ENCODE measurements around the gene APBA2.
"Not testable (repeated sequence)": the region's sequence is repeated elsewhere in the genome, so short reads cannot be mapped to it uniquely, and the experiment has no call there.

APBA2 gene

GRCh38 chr15:28885630-28886430, at the start of gene APBA2:
APBA2 (plus strand) TSS chr15:28885974; CDS start chr15:29053885, 167,911 bp downstream.
- peak; percentile 57 for DNase-seq

DNA sequence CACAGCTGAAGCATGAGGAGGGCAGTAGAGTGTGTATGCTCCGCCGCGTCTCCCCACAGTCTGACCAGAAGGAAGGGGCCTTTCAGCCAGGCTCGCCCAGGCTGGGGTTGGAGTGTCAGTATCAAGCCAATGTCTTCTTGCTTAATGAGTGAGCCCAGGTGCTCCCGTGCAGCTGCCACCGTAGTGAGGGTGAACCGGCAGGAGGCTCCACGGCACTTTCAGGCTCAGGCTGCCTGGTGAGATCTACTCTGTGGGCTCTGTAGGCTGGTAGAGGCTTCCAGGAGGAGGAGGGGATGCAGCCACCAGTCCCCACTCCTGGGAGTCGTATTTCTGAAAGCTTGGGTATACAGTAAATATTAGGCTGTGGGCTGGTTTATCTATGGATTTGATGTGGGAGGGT, 45.5 kb upstream of the APBA2 start:
- DNase-seq = not testable (repeated sequence)

- DNase-seq = not testable (repeated sequence)
Measured at GRCh38 chr15:28842210-28842609, 43.6 kb upstream of the APBA2 start.

GRCh38 chr15:28843520-28843919, 42.3 kb upstream of the APBA2 start:
- not testable (repeated sequence) for DNase-seq

- DNase-seq = not testable (repeated sequence)
Measured at GRCh38 chr15:28844147-28844546, 41.6 kb upstream of the APBA2 start.

DNA sequence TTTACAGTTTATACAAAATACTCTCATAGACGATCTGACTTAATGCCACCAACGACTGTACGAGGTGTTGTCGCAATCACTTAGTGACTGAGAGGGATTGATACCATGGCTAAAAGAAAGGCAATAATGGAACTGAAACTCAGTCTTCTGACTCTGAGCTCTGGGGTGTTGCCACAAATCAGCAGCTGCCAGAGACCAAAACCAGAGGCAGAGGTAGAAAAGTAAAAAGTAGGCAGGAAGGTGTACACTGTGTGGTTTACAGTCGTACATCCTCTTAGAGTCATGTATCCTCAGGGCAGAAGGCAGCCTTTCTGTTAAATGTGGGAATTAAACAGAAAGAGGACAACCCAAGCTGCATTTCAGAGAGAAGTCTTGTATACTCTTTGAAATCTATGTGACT, 38.5 kb upstream of the APBA2 start:
- DNase-seq = not testable (repeated sequence)

GRCh38 chr15:28847959-28848358, 37.8 kb upstream of the APBA2 start:
- DNase-seq = not testable (repeated sequence)

- DNase-seq = peak; percentile 30
Measured at GRCh38 chr15:28848521-28848920, 37.3 kb upstream of the APBA2 start, which contains the start of gene GOLGA6L7. GOLGA6L7 (minus strand) TSS chr15:28848644; CDS start chr15:28848549, 95 bp downstream.

GRCh38 chr15:28849271-28849670, 36.5 kb upstream of the APBA2 start:
- DNase-seq = not testable (repeated sequence)

DNA sequence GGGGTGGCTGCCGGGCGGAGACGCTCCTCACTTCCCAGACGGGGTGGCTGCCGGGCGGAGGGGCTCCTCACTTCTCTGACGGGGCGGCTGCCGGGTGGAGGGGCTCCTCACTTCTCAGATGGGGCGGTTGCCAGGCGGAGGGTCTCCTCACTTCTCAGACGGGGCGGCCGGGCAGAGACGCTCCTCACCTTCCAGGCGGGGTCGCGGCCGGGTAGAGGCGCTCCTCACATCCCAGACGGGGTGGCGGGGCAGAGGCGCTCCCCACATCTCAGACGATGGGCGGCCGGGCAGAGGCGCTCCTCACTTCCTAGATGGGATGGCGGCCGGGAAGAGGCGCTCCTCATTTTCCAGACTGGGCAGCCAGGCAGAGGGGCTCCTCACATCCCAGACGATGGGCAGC, 36.0 kb upstream of the APBA2 start:
- not testable (repeated sequence) for DNase-seq

GRCh38 chr15:28853654-28854053, 32.1 kb upstream of the APBA2 start:
- DNase-seq = not testable (repeated sequence)

DNA sequence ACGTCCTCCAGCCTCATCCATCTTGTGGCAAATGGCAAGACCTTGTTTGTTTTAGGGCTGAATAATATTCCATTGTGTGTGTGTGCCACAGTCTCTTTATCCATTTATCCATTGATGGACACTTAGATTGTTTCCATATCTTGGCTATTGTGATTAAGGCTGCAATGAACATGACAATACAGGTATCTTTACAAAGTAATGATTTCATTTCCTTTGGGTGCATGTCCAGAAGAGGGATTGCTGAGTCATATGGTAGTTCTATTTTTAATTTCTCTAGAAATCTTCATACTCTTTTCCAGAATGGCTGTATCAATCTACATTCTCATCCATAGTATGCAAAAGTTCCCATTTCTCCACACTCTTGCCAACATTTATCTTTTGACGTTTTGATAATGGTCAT, 31.2 kb upstream of the APBA2 start:
- DNase-seq = not testable (repeated sequence)

DNA sequence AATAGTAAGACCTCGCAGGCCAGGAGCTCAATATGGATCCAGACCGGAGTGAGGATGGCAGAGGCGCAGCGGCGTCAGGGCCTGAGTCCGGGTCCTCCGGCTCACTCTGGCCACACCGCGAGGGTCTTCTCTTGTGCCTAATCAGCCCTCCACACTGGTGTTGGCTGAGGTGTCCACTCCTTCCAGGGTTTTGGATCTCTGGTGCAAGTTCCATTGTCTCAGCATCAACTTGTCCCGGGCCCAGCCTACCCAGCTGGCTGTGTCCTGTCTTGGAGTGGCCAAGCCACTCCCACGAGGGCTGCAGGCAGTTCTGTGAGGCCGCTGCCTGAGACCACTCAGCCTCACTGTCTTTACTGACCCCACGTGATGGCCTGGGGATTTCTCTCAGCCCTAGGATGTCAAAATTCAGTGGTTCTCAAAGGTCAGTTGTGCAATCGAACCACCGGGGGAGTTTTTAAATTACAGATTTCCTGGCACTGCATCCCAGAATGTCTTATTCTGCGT, 24.7 kb upstream of the APBA2 start:
- no peak for DNase-seq

DNA sequence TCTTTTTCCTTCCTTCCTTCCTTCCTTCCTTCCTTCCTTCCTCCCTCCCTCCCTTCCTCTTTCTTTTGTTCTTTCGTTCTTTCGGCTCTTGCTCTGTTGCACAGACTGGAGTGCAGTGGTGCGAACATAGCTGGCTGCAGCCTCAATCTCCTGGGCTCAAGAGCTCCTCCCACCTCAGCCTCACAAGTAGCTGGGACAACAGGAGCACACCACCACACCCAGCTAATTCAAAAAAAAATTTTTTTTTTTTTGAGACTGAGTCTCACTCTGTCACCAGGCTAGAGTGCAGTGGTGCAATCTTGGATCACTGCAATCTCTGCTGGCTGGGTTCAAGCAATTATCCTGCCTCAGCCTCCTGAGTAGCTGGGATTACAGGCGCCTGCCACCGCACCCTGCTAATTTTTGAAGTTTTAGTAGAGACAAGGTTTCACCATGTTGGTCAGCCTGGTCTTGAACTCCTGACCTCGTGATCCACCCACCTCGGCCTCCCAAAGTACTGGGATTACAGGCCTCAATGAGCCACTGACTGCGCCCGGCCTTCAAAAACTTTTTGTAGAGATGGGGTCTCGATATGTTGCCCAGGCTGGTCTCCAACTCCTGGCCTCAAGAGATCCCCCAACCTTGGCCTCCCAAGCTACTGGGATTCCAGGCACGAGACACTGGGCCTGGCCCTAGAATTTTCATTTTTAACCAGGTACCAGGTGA, 24.0 kb upstream of the APBA2 start:
- not testable (repeated sequence) for DNase-seq

DNA sequence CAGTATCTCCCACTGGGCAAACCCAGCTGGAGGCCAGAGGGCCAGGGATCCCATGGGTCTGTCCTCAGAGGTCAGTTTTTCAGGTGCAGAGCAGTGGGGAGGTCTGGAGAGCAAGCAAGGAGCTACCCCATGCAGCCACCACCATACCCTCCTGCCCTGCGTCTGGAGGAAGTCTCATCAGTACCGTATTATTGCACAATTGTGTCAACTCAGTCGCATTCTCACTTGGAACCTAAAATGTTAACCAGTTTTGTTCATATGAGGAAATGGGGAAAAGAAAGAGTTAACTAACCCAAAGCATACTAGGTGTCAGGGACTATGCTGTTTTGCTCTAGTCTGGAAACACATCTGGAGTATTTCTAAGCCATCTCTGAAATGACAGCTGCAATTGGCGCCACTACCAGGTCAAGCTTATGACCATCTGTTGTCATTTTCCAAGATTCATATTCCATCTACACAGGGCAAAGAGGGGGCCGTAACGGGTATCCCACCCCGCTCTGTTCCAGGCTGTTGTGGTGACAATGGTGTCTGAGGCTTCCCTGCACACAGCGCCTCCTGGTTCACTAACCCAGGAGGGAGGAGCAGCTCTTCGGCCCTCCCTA, 16.9 kb upstream of the APBA2 start:
- DNase-seq = no peak

DNA sequence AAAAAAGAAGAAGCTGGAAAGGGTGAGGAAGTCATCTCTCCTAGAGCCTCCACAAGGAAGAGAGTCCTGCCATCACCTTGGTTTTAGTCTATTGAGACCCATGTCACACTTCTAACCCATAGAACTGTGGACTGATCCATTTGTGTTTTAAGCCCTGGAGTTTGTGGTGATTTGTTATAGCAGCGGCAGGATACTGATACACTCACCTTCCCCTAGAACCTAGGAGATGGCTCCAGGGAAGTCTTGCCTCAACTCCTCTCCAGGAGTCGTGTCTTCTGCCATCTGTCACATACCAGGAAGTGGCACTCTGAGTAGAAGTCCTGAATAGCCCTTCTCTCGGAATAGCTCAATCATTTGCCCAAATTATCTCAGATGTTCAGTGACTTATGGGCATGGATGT, 14.6 kb upstream of the APBA2 start:
- no peak for DNase-seq

DNA sequence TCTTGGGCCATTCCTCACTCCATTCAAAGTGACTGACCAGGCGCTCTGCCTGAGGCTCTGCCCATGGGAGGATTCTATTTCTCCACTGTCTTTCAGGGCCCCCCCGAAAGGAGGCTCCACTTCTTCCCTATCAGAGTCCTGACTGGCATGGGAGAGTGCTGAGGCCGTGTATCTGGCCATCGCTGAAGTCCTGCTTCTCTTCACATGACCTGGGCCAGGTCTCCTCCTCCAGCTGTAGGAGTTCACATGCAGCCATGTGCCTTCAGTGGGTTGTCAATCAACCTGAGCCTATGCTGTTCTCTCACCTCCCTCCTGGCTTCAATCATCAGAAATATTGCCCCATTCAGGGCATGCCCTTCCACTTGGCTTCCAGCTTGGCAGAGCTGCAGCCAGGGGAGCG, 12.8 kb upstream of the APBA2 start:
- DNase-seq = no peak

DNA sequence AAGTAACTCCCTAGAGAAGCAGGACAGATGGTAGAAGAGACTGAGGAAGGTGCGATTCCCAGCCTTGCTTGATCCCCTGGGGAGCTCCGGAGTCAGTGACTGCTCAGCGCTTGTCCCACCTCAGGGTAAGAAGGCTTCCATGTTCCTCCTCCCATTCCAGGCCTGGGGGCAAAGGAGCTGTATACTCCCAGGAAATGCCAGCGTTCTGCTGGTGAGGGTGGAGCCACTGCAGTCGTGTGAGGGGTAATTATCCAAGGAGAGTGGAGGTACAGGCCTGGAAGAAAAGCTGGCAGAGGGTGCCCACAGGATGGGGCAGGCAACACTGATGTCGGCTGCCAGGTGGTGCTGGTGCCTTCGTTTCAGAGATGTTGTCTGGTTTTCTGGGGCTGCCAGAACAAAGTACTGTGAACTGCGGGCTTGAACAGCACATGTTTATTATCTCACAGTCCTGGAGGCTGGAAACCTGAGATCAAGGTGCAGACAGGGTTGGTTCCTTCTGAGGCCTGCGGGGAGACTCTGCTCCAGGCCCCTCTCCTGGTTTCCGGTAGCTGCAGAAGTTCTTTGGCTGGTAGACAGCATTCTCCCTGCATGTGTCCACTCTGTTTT, 12.1 kb upstream of the APBA2 start:
- DNase-seq = no peak

- no peak for DNase-seq
Measured at GRCh38 chr15:28875461-28876000, 10.2 kb upstream of the APBA2 start.

DNA sequence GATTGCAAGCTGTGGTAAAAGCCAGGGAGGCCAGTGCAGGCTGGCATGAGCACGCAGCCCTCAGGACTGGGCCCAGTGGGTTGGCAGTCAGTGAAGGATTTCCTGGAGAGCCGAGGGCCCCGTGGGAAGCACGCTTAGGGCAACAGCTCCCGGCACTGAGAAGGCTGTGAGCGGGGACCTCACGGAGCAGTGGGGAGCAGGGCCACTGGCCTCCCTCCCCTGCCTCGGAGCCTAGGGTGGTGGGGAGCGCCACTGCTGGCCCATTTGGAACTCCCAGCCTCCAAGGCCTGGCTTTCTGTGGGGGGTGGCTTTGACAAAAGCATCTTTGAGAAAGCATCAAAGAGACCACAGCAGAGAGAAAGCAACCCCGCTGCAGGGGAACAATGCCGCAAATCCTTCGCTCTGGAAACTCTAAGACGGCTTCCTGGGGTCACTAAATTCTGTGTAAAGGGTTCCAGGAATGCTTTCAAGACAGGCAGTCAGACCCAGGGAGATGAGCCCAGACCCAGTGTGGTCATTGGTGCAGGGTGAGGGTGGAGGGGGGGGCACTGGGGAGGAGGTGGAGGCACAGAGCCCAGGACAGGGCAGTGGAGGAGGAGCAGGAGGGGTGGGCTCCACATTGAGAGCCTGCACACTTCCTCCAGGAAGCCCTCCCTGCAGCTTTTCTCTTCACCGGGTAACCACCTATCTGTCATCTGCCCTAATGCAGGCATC, 9.5 kb upstream of the APBA2 start:
- no peak for DNase-seq

DNA sequence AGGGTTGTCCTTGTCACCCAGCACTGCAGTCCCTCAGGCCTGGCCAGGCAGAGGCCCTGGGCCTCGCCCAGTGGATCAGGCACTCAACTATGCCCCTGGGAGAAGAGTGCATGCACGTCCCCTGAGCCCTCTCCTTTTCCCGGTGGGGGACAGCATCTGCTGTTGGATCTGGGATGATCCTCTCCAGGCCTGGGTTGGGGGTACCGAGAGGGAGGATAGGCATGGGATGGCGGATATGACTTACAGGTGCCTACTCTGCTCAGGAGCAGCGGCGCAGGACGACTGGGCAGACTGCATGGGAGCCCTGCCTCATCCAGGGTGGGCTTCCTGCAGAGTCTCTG, 9.0 kb upstream of the APBA2 start:
- no peak for DNase-seq

DNA sequence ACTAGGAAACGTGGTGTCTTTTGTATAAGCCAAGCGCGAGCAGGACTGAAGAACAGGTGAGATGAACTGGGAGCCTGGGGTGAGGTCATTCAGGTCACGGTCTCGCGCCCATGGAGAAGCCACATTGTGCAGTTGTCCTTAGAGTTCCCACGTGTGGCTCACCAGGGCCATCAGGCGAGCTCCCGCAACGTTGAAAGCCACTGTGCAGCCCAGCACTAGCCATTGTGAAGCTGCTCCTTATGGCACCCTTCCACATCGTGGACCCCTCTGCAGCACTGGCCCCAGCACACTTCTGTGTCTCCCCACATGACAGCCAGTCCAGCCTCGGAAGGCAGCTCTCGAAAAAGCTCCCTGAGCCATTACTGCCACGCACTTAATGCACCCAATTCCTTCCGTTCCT, 7.6 kb upstream of the APBA2 start:
- DNase-seq = no peak
